ENCODE data around the gene GPX3. TPM values are rescaled to one million over a fixed set of nuclear protein-coding genes. Genes with fewer than 3 reads are reported as not detected.

Gene GPX3
- total and polyA plus RNA-seq, 2 of the 13 experiments (the other 11 are each of a cell fraction or from before 2014, with no cell fraction given): 33.8 to 1,892 TPM

GRCh38 chr5:151020304-151021110, at the start of gene GPX3 (continued):
- no peak for TF ChIP-seq AKNA (CRISPR knock-in tag; IDR thresholded peaks at IDR 0.05; ENCODE audit: borderline replicate concordance)
- TF ChIP-seq PBX2 (CRISPR knock-in tag; IDR thresholded peaks at IDR 0.05): no peak
- TF ChIP-seq ZFP1 (CRISPR knock-in tag; IDR thresholded peaks at IDR 0.05): no peak
- TF ChIP-seq HDAC6 (IDR thresholded peaks at IDR 0.05; ENCODE audit: low read depth, low read length): no peak
- TF ChIP-seq NFYB (CRISPR knock-in tag; IDR thresholded peaks at IDR 0.05): peak; percentile 91
- no peak for TF ChIP-seq TRIM22 (IDR thresholded peaks at IDR 0.05)
- no peak for TF ChIP-seq ZBTB44 (CRISPR knock-in tag; IDR thresholded peaks at IDR 0.05)
- no peak for TF ChIP-seq CENPX (CRISPR knock-in tag; IDR thresholded peaks at IDR 0.05)
- TF ChIP-seq ZNF225 (CRISPR knock-in tag; IDR thresholded peaks at IDR 0.05): no peak
- no peak; the same call in 1 of the 2 replicates for TF ChIP-seq ZNF83 (CRISPR knock-in tag; IDR thresholded peaks at IDR 0.05; ENCODE audit: borderline replicate concordance)
- TF ChIP-seq ZNF468 (CRISPR knock-in tag; IDR thresholded peaks at IDR 0.05): no peak
- TF ChIP-seq HOMEZ (CRISPR knock-in tag; IDR thresholded peaks at IDR 0.05; ENCODE audit: low read depth): 0 out of 2 replicates have a peak, but pooled peaks have one; percentile 32
- TF ChIP-seq SIN3B (IDR thresholded peaks at IDR 0.05; ENCODE audit: low read length): no peak; the same call in 1 of the 2 replicates
- TF ChIP-seq ZNF781 (CRISPR knock-in tag; IDR thresholded peaks at IDR 0.05; ENCODE audit: borderline replicate concordance, not compliant biosample characterization): no peak
- no peak for TF ChIP-seq CREBL2 (CRISPR knock-in tag; IDR thresholded peaks at IDR 0.05; ENCODE audit: borderline replicate concordance)
- peak; percentile 49; the same call in 1 of the 2 replicates for TF ChIP-seq TBX3 (IDR thresholded peaks at IDR 0.05; ENCODE audit: borderline replicate concordance)
- TF ChIP-seq NFKB2 (CRISPR knock-in tag; IDR thresholded peaks at IDR 0.05; ENCODE audit: borderline replicate concordance): peak; percentile 72; the same call in 1 of the 2 replicates
- no peak for TF ChIP-seq ZNF614 (CRISPR knock-in tag; IDR thresholded peaks at IDR 0.05; ENCODE audit: borderline replicate concordance)
